Neural cell (in vitro differentiated cells): ENCODE data around the gene SCN10A. TPM values are rescaled to one million over a fixed set of nuclear protein-coding genes. Genes with fewer than 3 reads are reported as not detected.
A peak's percentile ranks its signal among the peaks of the same experiment; 100 is the strongest.

Experiments
- H2AFZ ChIP-seq: fragments of 200-600, 300-800 bp; sonication (generic), shearing (Covaris generic); 2 replicates; pipeline ENCODE4 v1.6.0; 2014; ENCODE audit warnings: low read depth, mild to moderate bottlenecking, antibody characterized with exemption, low read length, moderate library complexity
- H3F3A ChIP-seq: fragments of 200-600 bp; shearing (Covaris generic); 2 replicates; pipeline ENCODE4 v1.6.1; 2016; ENCODE audit warnings: mild to moderate bottlenecking, moderate library complexity, mixed read lengths, antibody characterized with exemption, low read length; ENCODE audit not compliant: insufficient read depth, poor library complexity, severe bottlenecking
- H3K27ac ChIP-seq: fragments of 200-600, 300-800 bp; sonication (generic), shearing (Covaris generic); 2 replicates; pipeline ENCODE4 v1.5.1; 2014; ENCODE audit warnings: mild to moderate bottlenecking, low read length, moderate library complexity
- H3K27me3 ChIP-seq: fragments of 300-800, 200-600 bp; sonication (generic), shearing (Covaris generic); 2 replicates; pipeline ENCODE4 v1.6.0; 2014; ENCODE audit warnings: mild to moderate bottlenecking, low read depth, low read length, moderate library complexity; ENCODE audit not compliant: insufficient read depth
- H3K36me3 ChIP-seq: fragments of 300-800, 200-600 bp; sonication (generic), shearing (Covaris generic); 2 replicates; pipeline ENCODE4 v1.5.1; 2014; ENCODE audit warnings: mild to moderate bottlenecking, antibody characterized with exemption, low read length, moderate library complexity; ENCODE audit not compliant: insufficient read depth
- H3K4me2 ChIP-seq: fragments of 300-800, 200-600 bp; sonication (generic), shearing (Covaris generic); 2 replicates; pipeline ENCODE4 v1.6.0; 2014; ENCODE audit warnings: mild to moderate bottlenecking, low read length
- H3K4me3 ChIP-seq: fragments of 300-800, 200-600 bp; sonication (generic), shearing (Covaris generic); 2 replicates; pipeline ENCODE4 v1.5.1; 2014; ENCODE audit warnings: mild to moderate bottlenecking, low read length, moderate library complexity
- H3K79me2 ChIP-seq: fragments of 200-600 bp; shearing (Covaris generic); replicated peaks from 2 replicates; pipeline ENCODE4 v1.6.0; 2014; ENCODE audit warnings: mild to moderate bottlenecking, low read length, moderate library complexity; ENCODE audit not compliant: insufficient read depth
- H3K9ac ChIP-seq: fragments of 300-800, 200-600 bp; sonication (generic), shearing (Covaris generic); 2 replicates; pipeline ENCODE4 v1.6.1; 2016; ENCODE audit warnings: mild to moderate bottlenecking, low read length, mixed read lengths
- H3K9me2 ChIP-seq: fragments of 200-600 bp; shearing (Covaris generic); 2 replicates; pipeline ENCODE4 v1.6.1; 2016; ENCODE audit warnings: mild to moderate bottlenecking, low read length, mixed read lengths; ENCODE audit not compliant: insufficient read depth
- H3K9me3 ChIP-seq: fragments of 200-600, 300-800 bp; sonication (generic), shearing (Covaris generic); 2 replicates; pipeline ENCODE4 v1.6.1; 2016; ENCODE audit warnings: mild to moderate bottlenecking, mixed run types, low read length, moderate library complexity, mixed read lengths
- H4K20me1 ChIP-seq: fragments of 200-600 bp; shearing (Covaris generic); 2 replicates; pipeline ENCODE4 v1.6.1; 2016; ENCODE audit warnings: mild to moderate bottlenecking, mixed run types; ENCODE audit not compliant: insufficient read depth
- EP300 ChIP-seq: fragments of 450-650 bp; conservative IDR thresholded peaks from 2 replicates; pipeline ENCODE4 v1.6.1; 2014; ENCODE audit warnings: antibody characterized with exemption, mild to moderate bottlenecking, moderate library complexity; ENCODE audit not compliant: poor library complexity, severe bottlenecking
- EZH2 ChIP-seq: fragments of 200-600, 300-800 bp; shearing (Covaris generic), sonication (generic); IDR thresholded peaks from 2 replicates; pipeline ENCODE4 v1.6.1; 2014; ENCODE audit warnings: antibody characterized with exemption, low read length, borderline replicate concordance, mild to moderate bottlenecking; ENCODE audit not compliant: insufficient read depth, poor library complexity, severe bottlenecking
- MXI1 ChIP-seq: fragments of 450-650 bp; conservative IDR thresholded peaks from 2 replicates; pipeline ENCODE4 v1.6.1; 2014; ENCODE audit warnings: antibody characterized with exemption, mild to moderate bottlenecking; ENCODE audit not compliant: poor library complexity, severe bottlenecking
- POLR2AphosphoS5 ChIP-seq: IDR thresholded peaks from 2 replicates; pipeline ENCODE4 v1.6.1; 2012
- RAD21 ChIP-seq: fragments of 450-650 bp; conservative IDR thresholded peaks from 2 replicates; pipeline ENCODE4 v1.6.1; 2014; ENCODE audit warnings: antibody characterized with exemption, mild to moderate bottlenecking, moderate library complexity
- REST ChIP-seq: IDR thresholded peaks from 2 replicates; pipeline ENCODE4 v1.6.1; 2012; ENCODE audit warnings: borderline replicate concordance
- SMC3 ChIP-seq: fragments of 450-650 bp; conservative IDR thresholded peaks from 2 replicates; pipeline ENCODE4 v1.6.1; 2014; ENCODE audit warnings: antibody characterized with exemption, mild to moderate bottlenecking, moderate library complexity; ENCODE audit not compliant: poor library complexity
- TAF1 ChIP-seq: IDR thresholded peaks from 2 replicates; pipeline ENCODE4 v1.6.1; 2012; ENCODE audit warnings: low read depth
- polyA plus RNA-seq: library from polyadenylated mRNA; depleted of rRNA; stranded (reverse); fragments of >200 nt; gene quantifications from 2 replicates; pipeline ENCODE4 v1.2.3, GENCODE V29; 2014
- TF ChIP-seq, protein P1 (sequence below): fragments of 450-650 bp; IDR thresholded peaks from 2 replicates; pipeline ENCODE4 v1.5.1; 2014; ENCODE audit warnings: antibody characterized with exemption, mild to moderate bottlenecking, moderate library complexity; ENCODE audit not compliant: poor library complexity, severe bottlenecking

Gene SCN10A
- polyA plus RNA-seq, 1 donor from 2014 or later = not detected

DNA sequence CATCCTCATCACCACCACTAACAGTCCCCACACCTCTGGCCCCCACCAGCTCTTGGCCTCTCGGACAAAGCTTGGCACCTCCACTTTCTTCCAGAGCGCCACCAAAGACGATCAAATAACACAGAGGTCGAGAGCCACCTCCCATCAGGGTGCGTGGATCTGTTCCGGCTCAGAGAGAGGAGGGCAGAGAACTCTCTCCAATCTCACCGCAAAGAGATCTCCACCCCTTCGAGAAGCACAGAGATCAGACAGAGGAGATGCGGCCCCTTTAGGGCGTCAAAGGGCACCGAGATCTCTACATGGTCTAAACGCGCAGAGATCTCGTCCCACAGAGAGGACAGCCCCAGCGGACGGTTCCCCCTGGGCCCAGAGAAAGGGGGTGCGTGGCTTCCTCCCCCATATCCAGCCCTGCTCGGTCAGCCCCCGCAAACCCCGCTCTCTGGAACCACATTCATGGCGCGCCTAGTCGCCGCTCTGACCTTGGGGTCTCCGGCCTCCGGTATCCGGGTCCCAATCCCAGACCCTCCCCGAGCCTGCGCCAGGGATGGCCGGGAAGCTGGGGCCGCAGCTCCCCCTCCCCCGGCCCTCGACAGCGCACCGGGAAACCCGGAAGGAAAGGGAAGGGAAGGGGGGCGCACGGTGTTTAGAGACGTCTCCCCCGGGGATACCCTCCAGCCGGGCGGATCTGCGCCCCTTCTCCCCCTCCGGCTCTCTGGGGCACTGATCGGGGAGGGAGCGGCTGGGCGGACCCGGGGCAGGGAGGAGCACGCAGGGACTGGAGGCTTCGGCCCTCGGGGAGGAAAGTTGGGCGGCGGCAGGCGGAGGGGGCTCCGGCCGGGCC is 167.1 kb downstream of the SCN10A start:
- no peak overlapping the region for H3K27ac ChIP-seq
- H3K9me2 ChIP-seq = no peaks in the 10 kb centered on the region
- peaks cover 28% of the 10 kb centered on the region for H3K27me3 ChIP-seq
- H2AFZ ChIP-seq = no peak overlapping the region
- H3K9me3 ChIP-seq = no peaks in the 10 kb centered on the region
- no peaks in the 10 kb centered on the region for H4K20me1 ChIP-seq
- no peak overlapping the region for H3K4me2 ChIP-seq
- peak overlapping the region; percentile 42 for H3K9ac ChIP-seq
- peak overlapping the region; percentile 63 for H3K4me3 ChIP-seq
- H3K36me3 ChIP-seq = no peaks in the 10 kb centered on the region
- H3F3A ChIP-seq = no peaks in the 10 kb centered on the region
- TF ChIP-seq, protein P1, sequence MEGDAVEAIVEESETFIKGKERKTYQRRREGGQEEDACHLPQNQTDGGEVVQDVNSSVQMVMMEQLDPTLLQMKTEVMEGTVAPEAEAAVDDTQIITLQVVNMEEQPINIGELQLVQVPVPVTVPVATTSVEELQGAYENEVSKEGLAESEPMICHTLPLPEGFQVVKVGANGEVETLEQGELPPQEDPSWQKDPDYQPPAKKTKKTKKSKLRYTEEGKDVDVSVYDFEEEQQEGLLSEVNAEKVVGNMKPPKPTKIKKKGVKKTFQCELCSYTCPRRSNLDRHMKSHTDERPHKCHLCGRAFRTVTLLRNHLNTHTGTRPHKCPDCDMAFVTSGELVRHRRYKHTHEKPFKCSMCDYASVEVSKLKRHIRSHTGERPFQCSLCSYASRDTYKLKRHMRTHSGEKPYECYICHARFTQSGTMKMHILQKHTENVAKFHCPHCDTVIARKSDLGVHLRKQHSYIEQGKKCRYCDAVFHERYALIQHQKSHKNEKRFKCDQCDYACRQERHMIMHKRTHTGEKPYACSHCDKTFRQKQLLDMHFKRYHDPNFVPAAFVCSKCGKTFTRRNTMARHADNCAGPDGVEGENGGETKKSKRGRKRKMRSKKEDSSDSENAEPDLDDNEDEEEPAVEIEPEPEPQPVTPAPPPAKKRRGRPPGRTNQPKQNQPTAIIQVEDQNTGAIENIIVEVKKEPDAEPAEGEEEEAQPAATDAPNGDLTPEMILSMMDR = no peak
- no peak for TF ChIP-seq MXI1
- no peak for TF ChIP-seq SMC3
- no peak for TF ChIP-seq TAF1
- no peak for TF ChIP-seq EP300
- no peak for TF ChIP-seq REST
- no peak for TF ChIP-seq POLR2AphosphoS5
- no peak for TF ChIP-seq EZH2
- no peak for TF ChIP-seq RAD21
- no peaks in the 10 kb centered on the region for H3K79me2 ChIP-seq

DNA sequence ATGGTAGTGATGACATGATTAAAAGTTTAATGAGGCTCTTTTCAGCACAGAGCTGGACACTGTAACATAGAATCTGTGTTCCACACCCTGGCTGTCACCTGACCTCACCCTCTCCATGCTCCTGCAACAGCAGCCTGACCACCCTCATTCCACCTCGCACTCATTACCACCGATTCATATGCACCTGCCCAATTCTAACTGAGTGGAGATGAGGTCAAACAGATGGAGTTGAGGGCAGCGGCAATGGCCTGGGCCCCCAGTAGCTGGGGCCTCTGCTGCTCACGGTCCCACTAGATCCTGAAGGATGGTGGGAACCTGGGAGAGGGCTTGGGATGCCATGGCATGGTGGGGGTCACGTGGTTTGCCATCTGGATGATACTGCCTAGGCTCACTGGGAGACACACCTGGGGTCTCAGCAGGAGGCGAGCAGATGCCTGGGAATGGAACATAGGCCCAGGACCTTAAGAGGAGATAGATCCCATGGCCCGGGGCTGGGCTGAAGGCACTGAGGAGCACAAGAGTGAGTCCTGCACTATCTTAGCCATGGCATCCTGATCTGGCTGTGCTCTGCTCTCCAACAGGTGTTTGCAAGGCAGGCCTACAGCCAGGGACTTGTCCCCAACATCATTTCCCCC is 167.9 kb downstream of the SCN10A start:
- Histone ChIP-seq H2AFZ (no peak overlapping the region), H4K20me1 (no peaks in the 10 kb centered on the region), H3K36me3 (no peaks in the 10 kb centered on the region), H3K9me3 (no peaks in the 10 kb centered on the region), H3K9me2 (no peaks in the 10 kb centered on the region), H3K79me2 (no peaks in the 10 kb centered on the region), H3K27ac (no peak overlapping the region), H3F3A (no peaks in the 10 kb centered on the region), H3K4me2 (no peak overlapping the region), H3K4me3 (no peak overlapping the region), H3K9ac (no peak overlapping the region), H3K27me3 (peaks cover 28% of the 10 kb centered on the region)
- TF ChIP-seq EZH2 = no peak
- no peak for TF ChIP-seq MXI1
